GM18519 (cell line): ENCODE results near the gene PTPN7.
"Not testable (repeated sequence)": the region's sequence is repeated elsewhere in the genome, so short reads cannot be mapped to it uniquely, and the experiment has no call there.

Experiments
- ATAC-seq: cut with Tn5 transposase; IDR thresholded peaks from one replicate; pipeline ENCODE4 v1.9.1; 2021; ENCODE audit warnings: mild to moderate bottlenecking, moderate library complexity; ENCODE audit not compliant: unreplicated experiment, low FRiP score

Gene PTPN7

DNA sequence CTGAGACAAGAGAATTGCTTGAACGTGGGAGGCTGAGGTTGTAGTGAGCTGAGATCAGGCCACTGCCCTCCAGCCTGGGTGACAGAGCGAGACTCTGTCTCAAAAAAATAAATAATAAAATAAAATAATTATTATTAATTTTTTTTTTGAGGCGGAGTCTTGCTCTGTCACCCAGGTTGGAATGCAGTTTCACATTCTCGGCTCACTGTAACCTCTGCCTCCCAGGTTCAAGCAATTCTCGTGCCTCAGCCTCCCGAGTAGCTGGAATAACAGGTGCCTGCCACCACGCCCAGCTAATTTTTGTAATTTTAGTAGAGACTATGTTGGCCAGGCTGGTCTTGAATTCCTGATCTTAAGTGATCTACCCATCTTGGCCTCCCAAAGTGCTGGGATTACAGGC, 48.8 kb downstream of the PTPN7 start:
- not testable (repeated sequence) for ATAC-seq

DNA sequence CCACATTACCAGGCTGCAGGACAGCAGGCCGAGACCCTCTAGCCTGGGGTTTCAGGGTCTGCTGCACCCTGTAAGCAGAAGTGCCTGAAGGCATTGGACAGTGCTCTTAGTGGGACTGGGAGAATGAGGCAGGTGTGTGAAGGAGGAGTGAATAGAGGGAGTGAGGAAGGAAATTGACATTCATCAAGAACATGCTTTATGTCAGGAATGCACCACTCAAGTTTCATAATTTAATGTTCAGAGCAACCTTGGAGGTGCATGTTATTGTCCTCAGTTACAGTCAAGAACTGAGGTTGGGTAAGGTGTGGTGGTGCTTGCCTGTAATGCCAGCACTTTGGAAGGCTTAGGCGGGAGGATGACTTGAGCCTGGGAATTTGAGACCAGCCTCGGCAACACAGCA, 49.4 kb downstream of the PTPN7 start:
- ATAC-seq: no peak

DNA sequence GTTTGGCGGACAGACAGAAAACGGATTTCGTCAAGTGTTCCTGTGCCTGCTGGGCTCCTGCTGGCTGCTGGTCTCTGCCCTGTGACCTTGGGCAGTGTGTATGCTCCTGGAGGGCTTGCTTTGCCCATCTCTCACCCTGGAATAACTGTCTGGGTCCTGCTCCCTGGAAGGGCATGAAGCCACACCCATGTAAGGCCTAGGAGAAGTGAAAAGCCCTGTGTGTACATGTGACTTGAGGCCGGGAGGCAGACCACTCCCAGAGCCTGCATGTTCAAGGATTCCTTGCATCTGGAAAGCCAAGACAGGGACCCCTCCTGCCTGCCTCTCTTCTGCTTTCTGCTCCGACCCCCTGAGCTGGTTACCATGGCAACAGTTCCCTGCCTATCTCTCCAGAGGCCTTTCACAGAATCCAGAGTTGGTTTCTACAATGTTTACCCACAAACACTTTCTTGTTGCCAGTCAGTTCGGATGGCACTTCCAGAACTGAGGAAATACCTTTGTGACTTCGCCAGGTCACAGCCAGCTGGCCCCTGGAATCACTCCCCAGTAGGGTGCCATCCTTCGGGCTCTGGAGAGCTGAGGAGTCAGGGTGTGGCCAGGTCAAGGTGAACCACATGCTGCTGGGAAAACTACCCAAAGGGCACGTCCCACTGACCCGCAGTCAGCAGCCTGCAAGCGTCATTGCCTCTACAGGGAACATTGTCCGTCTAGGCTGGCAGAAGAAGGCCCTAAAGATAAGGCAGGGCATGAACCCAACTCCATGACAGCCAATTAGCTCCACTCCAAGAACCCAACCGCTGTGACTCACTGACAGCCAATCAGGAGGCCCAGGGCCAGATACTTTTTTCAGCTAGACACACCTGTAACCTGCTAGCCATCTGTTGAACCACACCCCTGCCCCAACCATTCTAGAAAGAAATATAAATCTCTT, 52.3 kb downstream of the PTPN7 start:
- no peak for ATAC-seq

DNA sequence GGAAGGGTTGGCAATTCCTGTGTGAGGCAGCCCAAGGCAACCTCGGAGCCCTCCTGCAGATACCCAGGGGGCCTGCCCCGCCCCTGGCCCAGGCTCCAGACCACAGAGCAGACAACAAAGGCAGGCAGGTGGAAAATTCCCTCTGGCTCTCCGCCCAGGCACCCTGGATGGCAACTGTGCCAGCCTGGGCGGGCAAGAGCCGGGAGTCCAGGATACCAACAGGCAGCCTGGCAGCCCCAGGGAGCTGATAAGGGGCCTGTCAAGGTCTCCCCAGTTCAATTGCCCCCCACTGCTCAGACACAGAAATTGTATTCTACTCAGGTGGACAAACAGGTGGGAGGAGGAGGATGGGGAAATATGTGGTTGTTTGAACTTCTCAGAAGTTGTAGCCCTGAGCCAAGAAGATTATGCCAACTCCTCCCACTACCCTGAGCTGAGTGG, 53.1 kb downstream of the PTPN7 start:
- ATAC-seq: no peak

DNA sequence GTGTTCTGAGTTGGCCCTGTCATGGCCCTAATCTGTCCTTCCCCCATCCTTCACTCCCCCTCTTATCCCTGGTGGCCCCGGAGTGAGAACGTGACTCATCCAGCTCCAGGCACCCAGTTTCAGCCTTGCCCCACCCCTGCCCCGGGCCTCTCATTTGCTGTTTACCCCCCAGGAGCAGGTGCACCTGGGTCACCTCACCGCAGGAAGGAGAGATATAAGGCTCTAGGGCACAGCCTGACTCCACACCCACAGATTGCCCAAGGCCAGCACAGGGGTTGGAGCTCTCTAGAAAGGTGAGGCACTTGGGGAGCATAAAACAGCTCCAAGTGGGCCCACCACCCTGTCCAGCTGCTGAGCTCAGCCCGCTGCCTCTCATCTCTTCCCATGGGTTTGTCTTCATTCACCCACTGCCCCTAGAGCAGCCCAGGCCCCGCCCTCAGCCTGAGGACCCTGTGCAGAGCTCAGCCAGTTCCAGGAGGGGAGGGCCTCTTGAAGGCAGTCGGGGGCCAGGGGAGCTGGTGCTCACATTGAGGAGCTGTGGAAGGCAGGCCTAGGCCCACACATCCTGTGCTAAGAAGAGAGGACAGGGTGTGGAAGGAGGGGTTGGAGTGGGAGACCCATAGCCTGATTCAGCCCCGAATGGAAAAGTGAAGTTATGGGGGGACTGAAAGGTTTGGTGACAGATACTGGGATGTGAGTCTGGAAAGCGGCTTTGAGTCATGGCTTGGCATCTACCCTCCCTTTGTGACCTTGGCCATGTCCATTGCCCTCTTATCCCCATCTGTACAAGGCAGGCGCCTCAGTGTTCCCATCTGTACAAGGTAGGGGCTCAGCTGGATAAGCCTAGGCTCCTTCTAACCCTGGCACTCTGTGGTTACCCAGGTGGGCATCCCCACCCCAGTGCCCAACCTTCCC, 53.8 kb downstream of the PTPN7 start:
- ATAC-seq: no peak

DNA sequence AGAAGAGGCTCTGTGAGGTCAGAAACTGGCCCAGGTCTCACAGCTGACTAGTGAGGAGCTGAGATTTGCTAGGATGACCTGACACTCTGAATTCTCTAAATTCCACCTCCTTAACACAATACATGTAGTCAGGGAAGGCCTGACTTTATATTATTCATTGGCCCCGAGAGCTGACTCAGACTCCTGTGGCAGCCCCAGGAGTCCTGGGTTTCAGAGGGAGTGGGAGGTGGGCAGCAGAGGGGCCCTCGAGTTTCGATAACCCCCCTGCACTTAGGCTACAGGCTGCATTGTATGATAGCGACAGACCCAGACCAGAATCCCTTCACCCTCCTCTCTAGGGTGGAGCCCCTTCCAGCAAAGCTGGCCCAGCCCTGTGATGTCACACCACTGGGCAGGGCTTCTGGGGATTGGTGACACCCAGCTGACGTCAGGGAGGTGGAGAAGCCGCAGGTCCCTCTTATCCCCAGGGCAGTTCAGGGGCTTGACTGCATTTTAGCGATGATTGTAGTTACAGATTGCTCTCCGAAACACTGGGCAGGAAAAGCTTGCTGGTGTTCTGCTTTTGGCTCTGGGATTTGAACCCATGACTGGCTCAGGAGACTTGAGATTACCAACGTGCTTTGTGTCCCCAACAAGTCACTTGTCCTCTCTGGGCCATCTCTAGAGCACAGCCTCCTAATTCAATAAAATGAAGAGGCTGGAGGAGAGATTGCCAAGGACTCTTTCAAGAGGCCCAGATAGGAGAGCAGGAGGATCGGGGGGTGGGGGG, 54.6 kb downstream of the PTPN7 start:
- no peak for ATAC-seq

DNA sequence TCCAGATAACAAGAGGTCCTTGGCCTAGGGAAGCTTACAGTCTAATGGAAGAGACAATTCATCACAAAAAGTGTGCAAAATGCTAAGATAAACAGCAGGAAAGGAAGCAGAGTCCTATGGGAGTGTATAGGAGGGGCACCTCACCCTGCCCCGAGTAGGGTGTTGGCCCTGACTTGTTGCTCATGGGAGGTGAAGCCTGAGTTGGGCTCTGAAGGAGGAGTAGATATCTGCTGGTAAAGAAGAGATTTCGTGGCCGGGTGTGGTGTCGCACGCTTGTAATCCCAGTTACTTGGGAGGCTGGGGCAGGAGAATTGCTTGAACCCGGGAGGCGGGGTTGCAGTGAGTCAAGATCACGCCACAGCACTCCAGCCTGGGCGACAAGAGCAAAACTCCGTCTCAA, 56.3 kb downstream of the PTPN7 start:
- ATAC-seq: no peak

DNA sequence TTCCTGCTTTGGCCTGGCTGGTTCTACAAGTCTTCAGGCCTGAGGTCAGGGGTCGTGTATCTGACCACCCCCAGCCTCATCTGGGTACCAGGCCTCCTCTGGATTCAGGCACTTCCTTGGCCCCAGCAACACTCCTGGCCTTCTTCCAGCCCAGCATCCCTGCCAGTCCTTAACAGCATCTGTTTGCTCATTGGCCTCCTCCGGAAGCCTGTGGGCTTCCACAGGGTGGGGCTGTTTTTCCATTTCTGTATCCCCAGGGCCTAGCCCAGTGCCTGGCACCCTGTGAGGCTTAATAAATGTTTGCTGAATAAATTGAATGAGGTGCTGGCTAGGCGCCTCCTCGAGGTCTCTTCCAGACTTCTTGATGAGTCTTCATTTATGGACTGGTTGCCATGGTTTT, 59.2 kb downstream of the PTPN7 start:
- ATAC-seq: no peak
